NCI-H2196 (cell line): ENCODE results near the gene ABCB6.
"Not testable (repeated sequence)": the region's sequence is repeated elsewhere in the genome, so short reads cannot be mapped to it uniquely, and the experiment has no call there.

Experiments
- DNase-seq: peaks from one replicate; lab custom pipeline; 2025; ENCODE audit not compliant: unreplicated experiment; lab: John Stamatoyannopoulos, UW

Gene ABCB6

GRCh38 chr2:219214141-219214540 lies 4.6 kb downstream of the ABCB6 start:
- DNase-seq, result no peak

GRCh38 chr2:219213486-219214071 lies 5.2 kb downstream of the ABCB6 start:
- DNase-seq, result no peak

GRCh38 chr2:219213026-219213415 lies 5.7 kb downstream of the ABCB6 start:
- DNase-seq, result no peak

GRCh38 chr2:219210886-219211362 lies 7.8 kb downstream of the ABCB6 start:
- no peak for DNase-seq

- DNase-seq, result no peak
These were observed 8.4 kb downstream of the ABCB6 start for GRCh38 chr2:219210196-219210885.

GRCh38 chr2:219209236-219210195 lies 9.2 kb downstream of the ABCB6 start:
- DNase-seq, result no peak

- DNase-seq, result no peak
These were observed 10.6 kb downstream of the ABCB6 start for GRCh38 chr2:219207884-219208740.

- DNase-seq, result no peak
These were observed 11.4 kb downstream of the ABCB6 start for GRCh38 chr2:219207134-219207883.

GRCh38 chr2:219206328-219207133 lies 12.2 kb downstream of the ABCB6 start, which contains the start of gene ZFAND2B:
TSS of gene ZFAND2B (plus strand) at chr2:219206782. CDS start at chr2:219206988, 206 bp downstream.
- DNase-seq, result peak; percentile 94

- no peak for DNase-seq
These were observed 12.8 kb downstream of the ABCB6 start for GRCh38 chr2:219205981-219206327.

- DNase-seq, result no peak
These were observed 13.6 kb downstream of the ABCB6 start for GRCh38 chr2:219205165-219205538.

- DNase-seq, result no peak
These were observed 14.2 kb downstream of the ABCB6 start for GRCh38 chr2:219204425-219205164.

- not testable (repeated sequence) for DNase-seq
These were observed 17.4 kb downstream of the ABCB6 start for GRCh38 chr2:219201331-219201730.

GRCh38 chr2:219200502-219201326 lies 18.0 kb downstream of the ABCB6 start:
- not testable (repeated sequence) for DNase-seq

- DNase-seq, result no peak
These were observed 19.1 kb downstream of the ABCB6 start for GRCh38 chr2:219199470-219200211.

GRCh38 chr2:219198974-219199373 lies 19.8 kb downstream of the ABCB6 start:
- DNase-seq, result no peak

- no peak for DNase-seq
These were observed 21.4 kb downstream of the ABCB6 start for GRCh38 chr2:219197388-219197787.
